Inflammatory macrophage (primary cell): ENCODE measurements around the gene PRM2.

ENCODE experiments used
- DNase-seq, 2 donors: peaks; one replicate each; pipeline ENCODE4 v3.0.0-alpha.2; 2020 to 2022

PRM2 gene

GRCh38 chr16:11259655-11260595 lies 16.4 kb downstream of the PRM2 start:
- no peak for DNase-seq

- DNase-seq: no peak
Measured at GRCh38 chr16:11258553-11259492, 17.5 kb downstream of the PRM2 start.

GRCh38 chr16:11257131-11257938 lies 18.9 kb downstream of the PRM2 start:
- DNase-seq: peak; percentile 81 to 85

- peak in 1 of 2 donors; percentile 69 for DNase-seq
Measured at GRCh38 chr16:11256661-11257130, 19.6 kb downstream of the PRM2 start.

- DNase-seq: peak; percentile 83 to 91
Measured at GRCh38 chr16:11255737-11256660, 20.3 kb downstream of the PRM2 start, which contains the start of gene SOCS1. TSS of gene SOCS1 (minus strand) at chr16:11256204. CDS start at chr16:11255478, 726 bp downstream.

- peak in 1 of 2 donors; percentile 58 for DNase-seq
Measured at GRCh38 chr16:11254913-11255736, 21.2 kb downstream of the PRM2 start.

GRCh38 chr16:11253995-11254912 lies 22.0 kb downstream of the PRM2 start:
- DNase-seq: no peak

GRCh38 chr16:11253009-11253994 lies 23.0 kb downstream of the PRM2 start:
- DNase-seq: no peak

GRCh38 chr16:11252482-11252931 lies 23.8 kb downstream of the PRM2 start:
- DNase-seq: no peak

- DNase-seq: peak in 1 of 2 donors; percentile 35
Measured at GRCh38 chr16:11251525-11252481, 24.5 kb downstream of the PRM2 start.

GRCh38 chr16:11250786-11251524 lies 25.3 kb downstream of the PRM2 start:
- no peak for DNase-seq

- no peak for DNase-seq
Measured at GRCh38 chr16:11250091-11250785, 26.0 kb downstream of the PRM2 start.

GRCh38 chr16:11249233-11250061 lies 26.8 kb downstream of the PRM2 start:
- no peak for DNase-seq

- no peak for DNase-seq
Measured at GRCh38 chr16:11248133-11248532, 28.1 kb downstream of the PRM2 start.
